CD14-positive monocyte (primary cell): ENCODE measurements around the gene ZFYVE28. TPM values are rescaled to one million over a fixed set of nuclear protein-coding genes. Genes with fewer than 3 reads are reported as not detected.

Source experiments
- DNase-seq, 3 donors: peaks; one replicate each; pipeline ENCODE4 v3.0.0-alpha.2; 2011 to 2022
- H2AFZ ChIP-seq: 2 replicates; pipeline ENCODE4 v1.6.0; 2012; ENCODE audit warnings: mild to moderate bottlenecking, low read depth, low read length, inconsistent platforms; ENCODE audit not compliant: insufficient read depth, poor library complexity, severe bottlenecking
- H3K27ac ChIP-seq, 2 donors: 1 replicate in 1 of 2; 2 replicates in 1 of 2; pipeline ENCODE4 v1.5.1; 2012 to 2013; ENCODE audit warnings: low read length in 2 of 2, control low read depth in 1 of 2, inconsistent platforms in 1 of 2, low read depth in 1 of 2, mild to moderate bottlenecking in 1 of 2
- H3K27me3 ChIP-seq, 2 donors: one replicate each; pipeline versions ENCODE4 v1.6.0 to v1.6.1; 2011 to 2013; ENCODE audit warnings: low read length in 2 of 2; ENCODE audit not compliant: control insufficient read depth in 2 of 2, insufficient read depth in 2 of 2
- H3K36me3 ChIP-seq, 2 donors: replicated peaks in 1 of 2; 1 replicate in 1 of 2; 2 replicates in 1 of 2; pipeline versions ENCODE4 v1.5.1 to v1.6.1; 2012 to 2013; ENCODE audit warnings: low read length in 2 of 2, control low read depth in 1 of 2, inconsistent platforms in 1 of 2, mild to moderate bottlenecking in 1 of 2; ENCODE audit not compliant: insufficient read depth in 2 of 2, control insufficient read depth in 1 of 2
- H3K4me1 ChIP-seq, 2 donors: 1 replicate in 1 of 2; 2 replicates in 1 of 2; pipeline versions ENCODE4 v1.5.1 to v1.6.1; 2012 to 2013; ENCODE audit warnings: low read length in 2 of 2, control low read depth in 1 of 2, inconsistent platforms in 1 of 2, mild to moderate bottlenecking in 1 of 2, moderate library complexity in 1 of 2; ENCODE audit not compliant: insufficient read depth in 2 of 2, control insufficient read depth in 1 of 2
- H3K4me2 ChIP-seq: replicated peaks from 2 replicates; pipeline ENCODE3; 2012; ENCODE audit warnings: low read length, moderate library complexity, mild to moderate bottlenecking; ENCODE audit not compliant: poor library complexity, severe bottlenecking; ENCODE audit errors: extremely low read depth
- H3K4me3 ChIP-seq, 3 experiments: fragments of 200-600 bp in 1 of 3; sonication (generic) in 1 of 3; replicated peaks in 1 of 3; 1 replicate in 2 of 3; 2 replicates in 1 of 3; pipeline ENCODE4 v1.5.1; 2011 to 2013; ENCODE audit warnings: low read length in 3 of 3, mild to moderate bottlenecking in 3 of 3, control low read depth in 2 of 3, low read depth in 2 of 3, inconsistent platforms in 1 of 3, moderate library complexity in 1 of 3
- H3K79me2 ChIP-seq: 2 replicates; pipeline ENCODE4 v1.6.0; 2012; ENCODE audit warnings: mild to moderate bottlenecking, control low read depth, inconsistent platforms, low read length, moderate library complexity; ENCODE audit not compliant: insufficient read depth
- H3K9ac ChIP-seq: 2 replicates; pipeline ENCODE4 v1.6.0; 2017; ENCODE audit warnings: low read length, mild to moderate bottlenecking; ENCODE audit not compliant: insufficient read depth, poor library complexity, severe bottlenecking
- H3K9me3 ChIP-seq, 2 donors: replicated peaks in 1 of 2; 1 replicate in 1 of 2; 2 replicates in 1 of 2; pipeline versions ENCODE4 v1.5.1 to v1.6.1; 2012 to 2013; ENCODE audit warnings: low read length in 2 of 2, control low read depth in 1 of 2; ENCODE audit not compliant: control insufficient read depth in 1 of 2, insufficient read depth in 1 of 2
- H4K20me1 ChIP-seq: 2 replicates; pipeline ENCODE4 v1.6.0; 2012; ENCODE audit warnings: mild to moderate bottlenecking, low read length, control low read depth, moderate library complexity; ENCODE audit not compliant: insufficient read depth
- H3K27ac Mint-ChIP-seq, 7 donors: one replicate each; pipeline ENCODE4 v1.8.0; 2020; ENCODE audit warnings: mild to moderate bottlenecking in 7 of 7, mixed read lengths in 7 of 7, moderate library complexity in 6 of 7, inconsistent platforms in 2 of 7
- H3K27me3 Mint-ChIP-seq, 3 donors: one replicate each; pipeline ENCODE4 v1.8.0; 2021 to 2022; ENCODE audit warnings: low read depth in 3 of 3, mild to moderate bottlenecking in 3 of 3, mixed read lengths in 3 of 3, moderate library complexity in 3 of 3, inconsistent platforms in 1 of 3
- H3K36me3 Mint-ChIP-seq, 2 donors: one replicate each; pipeline ENCODE4 v1.8.0; 2020; ENCODE audit warnings: mixed read lengths in 2 of 2, inconsistent platforms in 1 of 2, mild to moderate bottlenecking in 1 of 2
- H3K4me1 Mint-ChIP-seq: one replicate; pipeline ENCODE4 v1.8.0; 2020; ENCODE audit warnings: mild to moderate bottlenecking, mixed read lengths
- H3K4me3 Mint-ChIP-seq, 2 donors: one replicate each; pipeline ENCODE4 v1.8.0; 2020; ENCODE audit warnings: mild to moderate bottlenecking in 2 of 2, mixed read lengths in 2 of 2, moderate library complexity in 1 of 2
- H3K9me3 Mint-ChIP-seq, 7 donors: one replicate each; pipeline ENCODE4 v1.8.0; 2020 to 2022; ENCODE audit warnings: mixed read lengths in 7 of 7, mild to moderate bottlenecking in 6 of 7, moderate library complexity in 6 of 7, inconsistent platforms in 2 of 7
- WGBS: methylation state at CpG from one replicate; pipeline ENCODE4 v1.1.5; 2013; ENCODE audit warnings: missing lambda C conversion rate; ENCODE audit not compliant: insufficient coverage; 5-methylcytosine and 5-hydroxymethylcytosine counted together
- intact Hi-C, 2 donors: fragments of 100-400 bp; cut with micrococcal nuclease; formaldehyde crosslinking; loops; one replicate each; pipeline versions ENCODE4 v1.15.0 to v1.15.1; 2023
- polyA plus RNA-seq, 3 donors: library from polyadenylated mRNA; depleted of rRNA in 1 of 3; unstranded in 2 of 3; stranded (reverse) in 1 of 3; fragments of 300-500 nt in 2 of 3; fragments of >200 nt in 1 of 3; fragmentation: Illumina TruSeq in 2 of 3; gene quantifications; 1 replicate in 2 of 3; 2 replicates in 1 of 3; pipeline ENCODE4 v1.2.3, GENCODE V29; 2012 to 2021
- TF ChIP-seq, protein P1 (sequence below): fragments of 200-600 bp; IDR thresholded peaks from one replicate; pipeline ENCODE4 v1.8.0; 2022; ENCODE audit warnings: antibody characterized with exemption, mild to moderate bottlenecking

Gene ZFYVE28
- polyA plus RNA-seq, 3 donors, result 1.0 to 4.4 (median 1.1) TPM

DNA sequence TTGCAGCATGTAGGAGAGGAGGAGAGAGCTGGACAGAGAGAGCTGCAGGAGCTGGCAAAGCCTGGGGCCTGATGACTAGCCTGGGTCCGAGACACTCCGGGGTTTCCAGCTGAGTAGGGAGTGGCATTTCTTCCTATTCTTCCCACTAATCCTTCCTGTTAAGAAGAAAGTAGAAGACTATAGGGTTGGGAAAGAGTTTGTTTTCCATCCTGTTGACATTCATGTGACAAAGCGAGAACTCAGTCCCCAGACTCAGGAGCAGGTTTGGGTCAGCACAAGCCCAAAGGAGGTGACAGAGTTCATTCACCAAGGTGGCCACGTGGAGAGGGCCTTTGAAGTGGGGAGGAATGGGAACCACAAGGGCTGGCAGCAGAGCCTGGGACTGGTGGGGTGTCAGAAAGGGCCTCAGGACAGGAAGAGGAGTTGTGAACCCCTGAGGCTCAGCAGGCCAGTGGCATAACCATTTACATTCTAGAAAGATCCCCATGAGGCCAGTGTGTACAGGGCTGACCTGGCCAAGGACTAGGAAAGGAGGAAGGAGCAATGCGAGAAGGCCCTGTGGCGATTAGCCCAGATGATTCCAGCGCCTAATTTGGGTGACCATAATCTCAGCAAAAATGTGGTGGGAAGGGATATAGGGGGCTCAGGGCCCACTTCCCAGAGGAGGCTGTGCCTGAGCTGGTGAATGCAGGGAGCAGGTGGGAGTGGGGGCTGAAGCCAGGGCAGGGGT, 173.2 kb downstream of the ZFYVE28 start:
- H3K36me3 ChIP-seq, result peaks cover 17 to 22% of the 10 kb centered on the region in 2 donors
- intact Hi-C loops, result loop anchor here in 1 of 2 donors (10.0 kb wide), 1 partner anchor 670 kb away; no protein-coding TSS in a partner anchor
- DNase-seq, result peak in 1 of 3 donors; percentile 6
- no peak overlapping the region for H3K9ac ChIP-seq
- TF ChIP-seq, protein P1, sequence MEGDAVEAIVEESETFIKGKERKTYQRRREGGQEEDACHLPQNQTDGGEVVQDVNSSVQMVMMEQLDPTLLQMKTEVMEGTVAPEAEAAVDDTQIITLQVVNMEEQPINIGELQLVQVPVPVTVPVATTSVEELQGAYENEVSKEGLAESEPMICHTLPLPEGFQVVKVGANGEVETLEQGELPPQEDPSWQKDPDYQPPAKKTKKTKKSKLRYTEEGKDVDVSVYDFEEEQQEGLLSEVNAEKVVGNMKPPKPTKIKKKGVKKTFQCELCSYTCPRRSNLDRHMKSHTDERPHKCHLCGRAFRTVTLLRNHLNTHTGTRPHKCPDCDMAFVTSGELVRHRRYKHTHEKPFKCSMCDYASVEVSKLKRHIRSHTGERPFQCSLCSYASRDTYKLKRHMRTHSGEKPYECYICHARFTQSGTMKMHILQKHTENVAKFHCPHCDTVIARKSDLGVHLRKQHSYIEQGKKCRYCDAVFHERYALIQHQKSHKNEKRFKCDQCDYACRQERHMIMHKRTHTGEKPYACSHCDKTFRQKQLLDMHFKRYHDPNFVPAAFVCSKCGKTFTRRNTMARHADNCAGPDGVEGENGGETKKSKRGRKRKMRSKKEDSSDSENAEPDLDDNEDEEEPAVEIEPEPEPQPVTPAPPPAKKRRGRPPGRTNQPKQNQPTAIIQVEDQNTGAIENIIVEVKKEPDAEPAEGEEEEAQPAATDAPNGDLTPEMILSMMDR, result no peak
- Mint-ChIP-seq H3K9me3 (no peaks in the 10 kb centered on the region), H3K4me1 (peaks cover 37% of the 10 kb centered on the region), H3K27me3 (no peaks in the 10 kb centered on the region), H3K27ac (peak overlapping the region in 4 of 7 donors; percentile 25 to 85 (median 56)), H3K4me3 (no peak overlapping the region), H3K36me3 (peaks cover 16 to 23% of the 10 kb centered on the region in 2 donors)
- H3K4me3 ChIP-seq, result no peak overlapping the region
- peaks cover 21% of the 10 kb centered on the region for H4K20me1 ChIP-seq
- peak overlapping the region in 1 of 2 donors; percentile 10 for H3K27ac ChIP-seq
- peaks cover 32 to 37% of the 10 kb centered on the region in 2 donors for H3K4me1 ChIP-seq
- WGBS, result 68% methylated on average over 5 of the region's 7 CpGs
- H3K27me3 ChIP-seq, result no peaks in the 10 kb centered on the region
- H2AFZ ChIP-seq, result no peak overlapping the region
- H3K4me2 ChIP-seq, result no peak overlapping the region
- H3K9me3 ChIP-seq, result no peaks in the 10 kb centered on the region
- H3K79me2 ChIP-seq, result peaks cover 16% of the 10 kb centered on the region

DNA sequence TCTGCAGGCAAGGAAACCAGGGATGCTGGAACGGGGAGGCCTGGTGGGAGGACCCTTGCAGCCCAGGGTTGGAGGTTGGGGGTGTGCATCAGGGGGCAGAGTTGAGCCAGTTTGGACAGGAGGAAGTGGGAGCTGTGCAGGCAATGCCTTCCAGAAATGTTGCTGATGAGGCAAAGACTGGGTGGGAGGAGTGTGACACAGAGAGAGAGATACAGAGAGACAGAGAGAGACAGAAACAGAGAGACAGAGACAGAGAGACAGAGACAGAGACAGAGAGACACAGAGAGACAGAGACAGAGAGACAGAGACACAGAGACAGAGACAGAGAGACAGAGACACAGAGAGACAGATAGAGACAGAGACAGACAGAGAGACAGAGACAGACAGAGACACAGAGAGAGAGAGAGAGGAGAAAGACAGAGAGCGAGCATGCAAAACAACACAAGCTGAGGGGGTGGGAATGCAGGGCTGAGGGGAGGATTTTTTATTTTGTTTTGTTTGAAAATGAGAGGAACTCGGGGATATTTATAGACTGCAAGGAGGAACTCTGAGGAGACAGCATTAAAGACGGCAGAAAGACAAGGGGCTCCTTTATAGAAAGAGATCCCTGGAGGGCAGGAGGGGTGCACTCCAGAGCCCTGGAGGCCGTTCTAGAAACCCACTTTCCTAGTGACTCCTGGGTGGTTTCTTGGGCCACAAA, 174.6 kb downstream of the ZFYVE28 start:
- no peaks in the 10 kb centered on the region for H3K27me3 Mint-ChIP-seq
- peaks cover 48% of the 10 kb centered on the region for H3K4me1 Mint-ChIP-seq
- Histone ChIP-seq H3K4me2 (peak overlapping the region; percentile 56), H3K27me3 (no peaks in the 10 kb centered on the region), H3K4me3 (peak overlapping the region in 1 of 3 experiments; percentile 63), H3K9me3 (no peaks in the 10 kb centered on the region), H3K79me2 (peaks cover 30% of the 10 kb centered on the region), H3K4me1 (peaks cover 40 to 51% of the 10 kb centered on the region in 2 donors), H2AFZ (peak overlapping the region; percentile 78), H3K36me3 (peaks cover 4 to 9% of the 10 kb centered on the region in 2 donors), H3K9ac (no peak overlapping the region), H3K27ac (peak overlapping the region in 1 of 2 donors; percentile 54), H4K20me1 (peaks cover 31% of the 10 kb centered on the region)
- peak overlapping the region; percentile 60 to 94 (median 78) for H3K27ac Mint-ChIP-seq
- DNase-seq, result peak; percentile 45 to 65 (median 53)
- TF ChIP-seq, protein P1, result peak; percentile 36
- H3K9me3 Mint-ChIP-seq, result no peaks in the 10 kb centered on the region
- peaks cover 6 to 15% of the 10 kb centered on the region in 2 donors for H3K36me3 Mint-ChIP-seq
- intact Hi-C loops, result loop anchor here (2.0 to 10.0 kb wide), 7 partner anchors 19 to 669 kb away; partner anchors contain the start of genes FAM193A (in 2 of the 2), RNF4 (in 2 of the 2), MXD4 (in 1 of the 2) and TNIP2 (in 1 of the 2)
- 4% methylated on average over 4 of the region's 5 CpGs for WGBS
- H3K4me3 Mint-ChIP-seq, result peak overlapping the region; percentile 67 to 88
